PFSK-1 (cell line): ENCODE results near the gene ITGA11.

Experiments used
- FOXP2 ChIP-seq: optimal IDR thresholded peaks from 2 replicates; pipeline ENCODE3; 2011; ENCODE audit warnings: borderline replicate concordance, control low read depth, inconsistent platforms; ENCODE audit not compliant: insufficient read depth; ENCODE audit errors: extremely low read length, extremely low read depth
- POLR2AphosphoS5 ChIP-seq: IDR thresholded peaks from 2 replicates; pipeline ENCODE4 v1.6.1; 2012; ENCODE audit warnings: low read depth, mild to moderate bottlenecking, control low read depth, low read length, moderate library complexity
- REST ChIP-seq, 2 experiments: IDR thresholded peaks; 2 replicates each; pipeline versions ENCODE4 v1.6.1 to v1.8.0; 2011 to 2012; ENCODE audit warnings: low read depth in 2 of 2, low read length in 2 of 2, control low read depth in 1 of 2, inconsistent platforms in 1 of 2, mild to moderate bottlenecking in 1 of 2, moderate library complexity in 1 of 2; ENCODE audit not compliant: insufficient read depth in 1 of 2
- SIN3A ChIP-seq: IDR thresholded peaks from 2 replicates; pipeline ENCODE4 v1.6.1; 2012; ENCODE audit warnings: mild to moderate bottlenecking, low read length, moderate library complexity, borderline replicate concordance; ENCODE audit not compliant: insufficient read depth
- TAF1 ChIP-seq: IDR thresholded peaks from 2 replicates; pipeline ENCODE4 v1.6.1; 2012; ENCODE audit warnings: low read length, control low read depth, borderline replicate concordance; ENCODE audit not compliant: insufficient read depth

Gene ITGA11

DNA sequence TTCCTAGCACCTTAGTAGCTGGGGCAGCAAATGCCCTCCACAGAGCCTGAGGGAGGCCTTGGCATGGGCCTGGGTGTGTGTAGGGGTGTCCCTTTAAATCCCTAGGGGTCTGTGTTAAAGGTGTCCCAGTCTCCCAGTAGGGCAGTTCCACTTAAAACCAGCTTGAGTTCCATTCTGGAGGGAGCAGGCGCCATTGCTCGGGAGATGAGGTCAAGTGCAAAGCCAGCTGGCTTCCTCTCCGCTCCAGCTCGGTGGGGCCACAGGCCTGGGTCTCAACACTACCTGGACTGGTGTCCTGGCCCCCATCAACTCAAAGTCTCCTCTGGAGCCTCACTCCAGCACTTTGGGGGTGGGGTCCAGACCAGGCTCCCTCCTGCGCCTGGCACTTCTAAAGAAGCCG is 129.2 kb downstream of the ITGA11 start:
- TF ChIP-seq FOXP2: no peak
- no peak for TF ChIP-seq POLR2AphosphoS5
- TF ChIP-seq REST (IDR thresholded peaks at IDR 0.05; ENCODE audit: insufficient read depth in 1 of 2, low read depth in 2 of 2, low read length in 2 of 2): no peak
- no peak for TF ChIP-seq TAF1
- no peak for TF ChIP-seq SIN3A

GRCh38 chr15:68301301-68301700 is 130.7 kb downstream of the ITGA11 start:
- TF ChIP-seq REST (IDR thresholded peaks at IDR 0.05; ENCODE audit: insufficient read depth in 1 of 2, low read depth in 2 of 2, low read length in 2 of 2): no peak
- no peak for TF ChIP-seq FOXP2
- no peak for TF ChIP-seq SIN3A
- no peak for TF ChIP-seq TAF1
- TF ChIP-seq POLR2AphosphoS5: no peak

- TF ChIP-seq TAF1: no peak
- no peak for TF ChIP-seq SIN3A
These were observed 131.6 kb downstream of the ITGA11 start for GRCh38 chr15:68300115-68300940.

DNA sequence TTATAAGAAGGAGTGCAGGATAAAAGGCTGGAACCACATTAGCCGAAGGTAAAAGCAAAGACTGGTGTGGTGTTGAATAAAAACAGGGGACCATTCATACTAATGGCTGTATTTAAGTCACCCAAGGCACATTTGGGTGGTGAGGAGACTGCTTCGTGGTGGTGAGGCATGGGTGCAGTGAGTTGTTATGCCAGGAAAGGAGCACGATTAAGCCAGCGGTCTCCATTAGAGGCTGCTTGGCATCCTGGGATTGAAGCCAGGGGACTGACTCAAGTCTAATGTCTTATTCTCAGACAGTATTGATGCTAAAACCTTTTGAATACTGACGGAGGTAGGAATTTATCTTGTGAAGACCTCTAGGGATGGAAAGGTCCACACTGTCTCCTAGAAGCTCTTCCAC is 132.5 kb downstream of the ITGA11 start:
- no peak for TF ChIP-seq FOXP2
- TF ChIP-seq POLR2AphosphoS5: no peak
- no peak for TF ChIP-seq REST (IDR thresholded peaks at IDR 0.05; ENCODE audit: insufficient read depth in 1 of 2, low read depth in 2 of 2, low read length in 2 of 2)
- no peak for TF ChIP-seq SIN3A
- TF ChIP-seq TAF1: no peak

- no peak for TF ChIP-seq SIN3A
- no peak for TF ChIP-seq FOXP2
- no peak for TF ChIP-seq POLR2AphosphoS5
These were observed 133.0 kb downstream of the ITGA11 start for GRCh38 chr15:68298882-68299381.

GRCh38 chr15:68298336-68298735 is 133.6 kb downstream of the ITGA11 start:
- no peak for TF ChIP-seq FOXP2
- TF ChIP-seq POLR2AphosphoS5: no peak
- TF ChIP-seq TAF1: no peak
- no peak for TF ChIP-seq REST (IDR thresholded peaks at IDR 0.05; ENCODE audit: insufficient read depth in 1 of 2, low read depth in 2 of 2, low read length in 2 of 2)
- no peak for TF ChIP-seq SIN3A
